Body of pancreas (tissue), 4 donors: ENCODE results near the gene ID2. TPM values are rescaled to one million over a fixed set of nuclear protein-coding genes. Genes with fewer than 3 reads are reported as not detected.

ENCODE experiments used
- ATAC-seq: fragments of 150-250 bp; one replicate; pipeline ENCODE4 v1.9.1; 2016
- DNase-seq, 4 donors: peaks; one replicate each; pipeline ENCODE4 v3.0.0-alpha.2; 2019
- H3K27ac ChIP-seq, 4 donors: fragments of 200-600 bp; sonication (generic); 1 replicate in 3 of 4; 2 replicates in 1 of 4; pipeline versions ENCODE4 v1.5.1 to v1.6.1; 2016 to 2019; ENCODE audit warnings: mild to moderate bottlenecking in 1 of 4, mixed read lengths in 1 of 4, moderate library complexity in 1 of 4
- H3K27me3 ChIP-seq, 2 donors: fragments of 200-600 bp; sonication (generic); one replicate each; pipeline ENCODE4 v1.6.0; 2016; ENCODE audit warnings: mild to moderate bottlenecking in 1 of 2
- H3K36me3 ChIP-seq, 2 donors: fragments of 200-600 bp; sonication (generic); replicated peaks in 1 of 2; 2 replicates each; pipeline ENCODE4 v1.5.1; 2016; ENCODE audit warnings: low read depth in 2 of 2; ENCODE audit not compliant: insufficient read depth in 1 of 2
- H3K4me1 ChIP-seq: fragments of 200-600 bp; sonication (generic); one replicate; pipeline ENCODE4 v1.6.0; 2016
- H3K4me3 ChIP-seq, 2 donors: fragments of 200-600 bp; sonication (generic); 1 replicate in 1 of 2; 2 replicates in 1 of 2; pipeline ENCODE4 v1.5.1; 2016 to 2019
- H3K9me3 ChIP-seq, 3 donors: fragments of 200-600 bp; sonication (generic); 1 replicate in 2 of 3; 2 replicates in 1 of 3; pipeline ENCODE4 v1.5.1; 2016
- POLR2A ChIP-seq, 3 donors: fragments of 450-650 bp; IDR thresholded peaks; one replicate each; pipeline ENCODE4 v1.6.1; 2016; ENCODE audit warnings: antibody characterized with exemption in 3 of 3, mild to moderate bottlenecking in 2 of 3
- WGBS, 2 donors: methylation state at CpG; one replicate each; pipeline ENCODE4 v1.1.5; 2017; 5-methylcytosine and 5-hydroxymethylcytosine counted together
- intact Hi-C: fragments of 100-400 bp; cut with DNase I; formaldehyde crosslinking; loops from one replicate; pipeline ENCODE4 v1.15.1; 2023
- total RNA-seq, 2 donors: library from RNA; depleted of rRNA; stranded (reverse); fragments of >200 nt; gene quantifications; one replicate each; pipeline ENCODE4 v1.1.0, GENCODE V29; 2016
- TF ChIP-seq, protein P1 (sequence below), 7 experiments: fragments of 450-650 bp in 4 of 7; fragments of 200-600 bp in 3 of 7; sonication (generic) in 3 of 7; IDR thresholded peaks; one replicate each; pipeline ENCODE4 v1.5.1; 2016 to 2019; ENCODE audit warnings: antibody characterized with exemption in 7 of 7

The ID2 gene
- total RNA-seq, 2 donors from 2014 or later, result 50.3 to 157 TPM

- ATAC-seq (no peak), DNase-seq (no peak)
- WGBS, 2 donors, result 52 to 55% methylated on average over 3 of the region's 3 CpGs
- TF ChIP-seq POLR2A (IDR thresholded peaks at IDR 0.05), result no peak
- TF ChIP-seq, protein P1, sequence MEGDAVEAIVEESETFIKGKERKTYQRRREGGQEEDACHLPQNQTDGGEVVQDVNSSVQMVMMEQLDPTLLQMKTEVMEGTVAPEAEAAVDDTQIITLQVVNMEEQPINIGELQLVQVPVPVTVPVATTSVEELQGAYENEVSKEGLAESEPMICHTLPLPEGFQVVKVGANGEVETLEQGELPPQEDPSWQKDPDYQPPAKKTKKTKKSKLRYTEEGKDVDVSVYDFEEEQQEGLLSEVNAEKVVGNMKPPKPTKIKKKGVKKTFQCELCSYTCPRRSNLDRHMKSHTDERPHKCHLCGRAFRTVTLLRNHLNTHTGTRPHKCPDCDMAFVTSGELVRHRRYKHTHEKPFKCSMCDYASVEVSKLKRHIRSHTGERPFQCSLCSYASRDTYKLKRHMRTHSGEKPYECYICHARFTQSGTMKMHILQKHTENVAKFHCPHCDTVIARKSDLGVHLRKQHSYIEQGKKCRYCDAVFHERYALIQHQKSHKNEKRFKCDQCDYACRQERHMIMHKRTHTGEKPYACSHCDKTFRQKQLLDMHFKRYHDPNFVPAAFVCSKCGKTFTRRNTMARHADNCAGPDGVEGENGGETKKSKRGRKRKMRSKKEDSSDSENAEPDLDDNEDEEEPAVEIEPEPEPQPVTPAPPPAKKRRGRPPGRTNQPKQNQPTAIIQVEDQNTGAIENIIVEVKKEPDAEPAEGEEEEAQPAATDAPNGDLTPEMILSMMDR (IDR thresholded peaks at IDR 0.05), result no peak
- Histone ChIP-seq H3K4me3 (no peak overlapping the region), H3K27me3 (no peaks in the 10 kb centered on the region), H3K27ac (no peak overlapping the region), H3K9me3 (no peaks in the 10 kb centered on the region), H3K36me3 (no peaks in the 10 kb centered on the region), H3K4me1 (no peaks in the 10 kb centered on the region)
- intact Hi-C loops, result no loop called here
Measured at GRCh38 chr2:8704906-8705305, 23.1 kb downstream of the ID2 start.

DNA sequence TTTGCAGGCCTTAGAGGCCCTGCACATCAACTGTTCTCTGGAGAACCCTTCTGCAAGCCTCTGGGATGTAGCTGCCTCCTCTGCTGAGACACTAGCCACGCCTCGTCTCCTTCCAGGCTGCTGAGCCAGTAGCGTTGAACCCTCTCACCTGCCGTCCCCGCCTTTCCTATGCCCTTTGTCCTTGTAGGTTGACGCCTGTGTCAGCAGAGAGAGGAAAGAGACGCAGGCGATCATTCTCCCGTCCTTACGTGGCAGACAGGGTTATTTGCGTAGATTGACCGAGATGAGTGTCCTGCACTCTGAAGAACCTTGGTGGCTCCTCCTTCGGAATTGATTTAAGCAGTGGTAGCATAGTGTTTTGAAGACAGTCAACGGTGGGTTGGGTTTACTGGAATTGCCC lies 27.8 kb downstream of the ID2 start:
- Histone ChIP-seq H3K36me3 (no peaks in the 10 kb centered on the region), H3K4me3 (no peak overlapping the region), H3K4me1 (no peaks in the 10 kb centered on the region), H3K27me3 (no peaks in the 10 kb centered on the region), H3K9me3 (no peaks in the 10 kb centered on the region), H3K27ac (no peak overlapping the region)
- DNase-seq (no peak), ATAC-seq (no peak)
- intact Hi-C loops, result no loop called here
- WGBS, 2 donors, result 83 to 85% methylated on average over 14 of the region's 14 CpGs
- no peak for TF ChIP-seq POLR2A (IDR thresholded peaks at IDR 0.05)
- TF ChIP-seq, protein P1 (IDR thresholded peaks at IDR 0.05), result no peak

DNA sequence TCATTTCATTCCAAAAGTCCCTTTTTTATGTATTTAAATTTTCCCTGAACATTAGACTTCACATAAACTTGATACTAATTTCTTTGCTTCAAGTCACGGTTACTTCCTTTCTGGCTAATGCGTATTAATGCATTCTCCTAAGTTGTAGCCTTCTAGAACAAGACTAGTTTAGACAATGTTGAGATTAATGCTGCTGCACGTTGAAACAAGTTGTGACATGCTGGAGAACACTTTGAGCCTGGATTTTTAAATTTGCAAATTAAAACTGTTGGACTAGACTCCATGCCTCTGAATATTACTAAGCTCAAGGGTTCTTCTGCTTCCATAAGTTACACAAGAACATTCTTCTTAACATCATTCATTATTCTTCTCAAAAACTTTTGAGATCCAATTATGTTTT lies 29.1 kb downstream of the ID2 start:
- Histone ChIP-seq H3K27me3 (no peaks in the 10 kb centered on the region), H3K4me3 (no peak overlapping the region), H3K36me3 (no peaks in the 10 kb centered on the region), H3K27ac (no peak overlapping the region), H3K4me1 (no peaks in the 10 kb centered on the region), H3K9me3 (peaks cover 0 to 4% (median 0%) of the 10 kb centered on the region in 3 donors)
- ATAC-seq (no peak), DNase-seq (no peak)
- WGBS, 2 donors, result 68 to 74% methylated on average over 3 of the region's 3 CpGs
- intact Hi-C loops, result no loop called here
- TF ChIP-seq POLR2A (IDR thresholded peaks at IDR 0.05), result no peak
- TF ChIP-seq, protein P1 (IDR thresholded peaks at IDR 0.05), result no peak

- no peaks in the 10 kb centered on the region for H3K36me3 ChIP-seq
- no peaks in the 10 kb centered on the region for H3K4me1 ChIP-seq
- intact Hi-C loops, result no loop called here
- DNase-seq (no peak), ATAC-seq (no peak)
- peaks cover 0 to 6% (median 0%) of the 10 kb centered on the region in 3 donors for H3K9me3 ChIP-seq
- TF ChIP-seq POLR2A (IDR thresholded peaks at IDR 0.05), result no peak
- TF ChIP-seq, protein P1 (IDR thresholded peaks at IDR 0.05), result no peak
- no peak overlapping the region for H3K4me3 ChIP-seq
- no peak overlapping the region for H3K27ac ChIP-seq
- H3K27me3 ChIP-seq, result no peaks in the 10 kb centered on the region
- WGBS, 2 donors, result 85 to 89% methylated on average over 7 of the region's 7 CpGs
Measured at GRCh38 chr2:8714283-8714682, 32.4 kb downstream of the ID2 start.

- H3K36me3 ChIP-seq, result no peaks in the 10 kb centered on the region
- TF ChIP-seq POLR2A (IDR thresholded peaks at IDR 0.05), result no peak
- TF ChIP-seq, protein P1 (IDR thresholded peaks at IDR 0.05), result no peak
- no peak for DNase-seq
- no peak overlapping the region for H3K4me3 ChIP-seq
- intact Hi-C loops, result no loop called here
- 84 to 89% methylated on average over 5 of the region's 5 CpGs for WGBS, 2 donors
- no peak for ATAC-seq
- no peak overlapping the region for H3K27ac ChIP-seq
- H3K4me1 ChIP-seq, result no peaks in the 10 kb centered on the region
- H3K27me3 ChIP-seq, result no peaks in the 10 kb centered on the region
- H3K9me3 ChIP-seq, result peaks cover 0 to 6% (median 0%) of the 10 kb centered on the region in 3 donors
Measured at GRCh38 chr2:8714971-8715370, 33.1 kb downstream of the ID2 start.
